ENCODE measurements around the gene UTS2R.

Gene UTS2R

GRCh38 chr17:82392941-82393340 is 21.4 kb downstream of the UTS2R start:
- Histone ChIP-seq H3K27me3 (ENCODE audit: control insufficient read depth in 1 of 2, insufficient read depth in 2 of 2, low read length in 2 of 2) (no peaks in the 10 kb centered on the region), H3K36me3 (ENCODE audit: control insufficient read depth in 2 of 2, insufficient read depth in 2 of 2, low read length in 2 of 2) (peaks cover 5 to 12% of the 10 kb centered on the region in 2 donors)

DNA sequence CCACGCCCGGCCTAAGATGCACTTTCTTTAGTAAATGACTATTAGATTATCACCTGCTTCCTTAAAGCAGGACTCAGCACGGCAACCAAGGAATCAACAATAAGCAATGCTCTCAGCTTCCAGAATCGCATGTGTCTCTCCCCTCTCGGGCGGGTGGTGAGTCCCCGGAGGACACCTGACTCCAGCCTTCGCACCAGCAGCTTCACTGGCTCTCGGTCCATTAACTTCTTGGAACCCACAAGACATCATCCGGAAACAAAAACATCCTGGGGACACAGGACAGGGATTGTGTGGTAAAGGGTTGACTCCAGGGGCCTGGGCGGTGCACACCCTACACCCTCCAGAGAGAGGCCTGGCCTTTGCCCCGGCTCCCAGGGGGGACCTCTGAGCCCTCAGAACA is 22.7 kb downstream of the UTS2R start:
- peaks cover 5 to 12% of the 10 kb centered on the region in 2 donors for H3K36me3 ChIP-seq (ENCODE audit: control insufficient read depth in 2 of 2, insufficient read depth in 2 of 2, low read length in 2 of 2)
- no peak overlapping the region for H3K27ac ChIP-seq (ENCODE audit: low read length)
- H3K4me3 ChIP-seq (ENCODE audit: low read length in 2 of 2) = no peak overlapping the region
- no peaks in the 10 kb centered on the region for H3K27me3 ChIP-seq (ENCODE audit: control insufficient read depth in 1 of 2, insufficient read depth in 2 of 2, low read length in 2 of 2)
- H3K9me3 ChIP-seq (ENCODE audit: control insufficient read depth in 2 of 2, low read length in 2 of 2) = no peaks in the 10 kb centered on the region
- no peak overlapping the region for H3K9ac ChIP-seq (ENCODE audit: low read length in 2 of 2)
- peaks cover 2% of the 10 kb centered on the region for H3K4me1 ChIP-seq (ENCODE audit: control insufficient read depth, insufficient read depth, low read length)

More at GRCh38 chr17:82392941-82393340, 21.4 kb downstream of the UTS2R start:
- no peaks in the 10 kb centered on the region for H3K4me1 ChIP-seq (ENCODE audit: control insufficient read depth, insufficient read depth, low read length)
- no peak overlapping the region for H3K9ac ChIP-seq (ENCODE audit: low read length in 2 of 2)
- no peaks in the 10 kb centered on the region for H3K9me3 ChIP-seq (ENCODE audit: control insufficient read depth in 2 of 2, low read length in 2 of 2)
- H3K4me3 ChIP-seq (ENCODE audit: low read length in 2 of 2) = no peak overlapping the region
- H3K27ac ChIP-seq (ENCODE audit: low read length) = no peak overlapping the region

- H3K27ac ChIP-seq (ENCODE audit: low read length) = no peak overlapping the region
- H3K9ac ChIP-seq (ENCODE audit: low read length in 2 of 2) = no peak overlapping the region
- peaks cover 7 to 13% of the 10 kb centered on the region in 2 donors for H3K36me3 ChIP-seq (ENCODE audit: control insufficient read depth in 2 of 2, insufficient read depth in 2 of 2, low read length in 2 of 2)
- no peaks in the 10 kb centered on the region for H3K9me3 ChIP-seq (ENCODE audit: control insufficient read depth in 2 of 2, low read length in 2 of 2)
- H3K4me3 ChIP-seq (ENCODE audit: low read length in 2 of 2) = no peak overlapping the region
- peaks cover 10% of the 10 kb centered on the region for H3K4me1 ChIP-seq (ENCODE audit: control insufficient read depth, insufficient read depth, low read length)
- no peaks in the 10 kb centered on the region for H3K27me3 ChIP-seq (ENCODE audit: control insufficient read depth in 1 of 2, insufficient read depth in 2 of 2, low read length in 2 of 2)
These were observed 25.3 kb downstream of the UTS2R start for GRCh38 chr17:82396601-82397435.

DNA sequence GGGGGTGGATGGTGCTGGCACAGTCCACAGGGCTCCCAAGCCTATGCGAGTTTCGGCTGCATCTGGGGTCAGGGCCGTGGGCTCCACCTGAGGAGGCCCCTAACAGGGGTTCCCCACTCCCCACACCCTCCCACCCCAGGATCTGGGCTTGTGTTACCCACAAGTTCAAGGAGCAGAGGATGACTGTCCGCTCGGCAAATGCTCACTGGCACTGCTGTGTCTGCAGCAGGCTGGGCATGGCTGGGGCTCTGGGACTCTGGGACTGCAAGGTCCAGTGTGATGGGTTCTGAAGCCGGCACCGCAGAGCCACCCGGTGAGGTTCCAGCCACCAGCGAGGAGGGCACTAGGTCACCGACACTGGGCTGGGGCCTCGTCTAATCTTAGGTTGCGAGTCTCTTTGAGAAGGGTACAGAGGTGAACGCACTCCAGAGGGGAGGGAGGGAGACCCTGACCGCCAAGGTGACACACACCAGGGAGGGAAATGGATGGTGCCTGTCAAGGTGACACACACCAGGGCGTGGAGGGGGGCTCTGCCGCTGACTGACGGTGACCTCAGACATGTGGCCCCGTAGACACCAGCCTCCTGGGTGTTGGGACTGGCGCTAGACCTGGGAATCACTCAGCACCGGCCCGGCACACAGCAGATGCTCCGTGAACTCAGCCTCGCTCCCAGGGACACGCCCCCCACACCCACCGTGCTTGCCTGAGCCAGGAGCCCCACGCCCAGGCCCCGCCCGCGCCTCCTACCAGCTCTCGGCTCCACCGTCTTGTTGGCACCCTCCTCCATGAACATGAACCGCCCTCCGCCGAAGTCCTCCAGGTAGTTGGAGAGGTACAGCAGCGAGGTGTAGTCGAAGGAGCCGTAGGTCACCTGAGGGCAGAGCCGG is 26.1 kb downstream of the UTS2R start:
- no peak overlapping the region for H3K4me3 ChIP-seq (ENCODE audit: low read length in 2 of 2)

DNA sequence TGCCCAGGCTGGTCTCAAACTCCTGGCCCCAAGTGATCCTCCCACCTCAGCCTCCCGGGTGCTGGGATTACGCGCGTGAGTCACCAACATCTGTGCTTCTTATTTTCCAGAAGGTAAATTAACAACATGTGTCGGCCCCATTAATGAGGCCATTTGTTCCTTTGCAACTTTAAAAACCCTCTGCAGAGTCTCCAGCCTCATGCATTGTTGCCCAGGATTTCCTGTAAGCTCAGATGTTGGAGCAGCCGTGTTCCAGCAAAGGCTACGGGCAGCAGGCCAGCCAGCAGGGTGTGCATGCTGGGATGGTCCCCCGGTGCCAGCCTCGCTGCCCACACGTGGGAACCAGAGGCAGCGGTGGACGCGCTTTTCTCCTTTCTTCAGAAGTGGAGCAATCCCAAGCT is 27.5 kb downstream of the UTS2R start:
- Histone ChIP-seq H3K27ac (ENCODE audit: low read length) (no peak overlapping the region), H3K36me3 (ENCODE audit: control insufficient read depth in 2 of 2, insufficient read depth in 2 of 2, low read length in 2 of 2) (peaks cover 6 to 18% of the 10 kb centered on the region in 2 donors), H3K27me3 (ENCODE audit: control insufficient read depth in 1 of 2, insufficient read depth in 2 of 2, low read length in 2 of 2) (no peaks in the 10 kb centered on the region), H3K4me3 (ENCODE audit: low read length in 2 of 2) (no peak overlapping the region), H3K9me3 (ENCODE audit: control insufficient read depth in 2 of 2, low read length in 2 of 2) (no peaks in the 10 kb centered on the region), H3K9ac (ENCODE audit: low read length in 2 of 2) (no peak overlapping the region), H3K4me1 (ENCODE audit: control insufficient read depth, insufficient read depth, low read length) (peaks cover 10% of the 10 kb centered on the region)

More for the DNA sequence above, 26.1 kb downstream of the UTS2R start:
- H3K36me3 ChIP-seq (ENCODE audit: control insufficient read depth in 2 of 2, insufficient read depth in 2 of 2, low read length in 2 of 2) = peaks cover 8 to 10% of the 10 kb centered on the region in 2 donors
- no peak overlapping the region for H3K27ac ChIP-seq (ENCODE audit: low read length)
- H3K4me1 ChIP-seq (ENCODE audit: control insufficient read depth, insufficient read depth, low read length) = peaks cover 10% of the 10 kb centered on the region
- no peaks in the 10 kb centered on the region for H3K27me3 ChIP-seq (ENCODE audit: control insufficient read depth in 1 of 2, insufficient read depth in 2 of 2, low read length in 2 of 2)
- no peaks in the 10 kb centered on the region for H3K9me3 ChIP-seq (ENCODE audit: control insufficient read depth in 2 of 2, low read length in 2 of 2)
- no peak overlapping the region for H3K9ac ChIP-seq (ENCODE audit: low read length in 2 of 2)

DNA sequence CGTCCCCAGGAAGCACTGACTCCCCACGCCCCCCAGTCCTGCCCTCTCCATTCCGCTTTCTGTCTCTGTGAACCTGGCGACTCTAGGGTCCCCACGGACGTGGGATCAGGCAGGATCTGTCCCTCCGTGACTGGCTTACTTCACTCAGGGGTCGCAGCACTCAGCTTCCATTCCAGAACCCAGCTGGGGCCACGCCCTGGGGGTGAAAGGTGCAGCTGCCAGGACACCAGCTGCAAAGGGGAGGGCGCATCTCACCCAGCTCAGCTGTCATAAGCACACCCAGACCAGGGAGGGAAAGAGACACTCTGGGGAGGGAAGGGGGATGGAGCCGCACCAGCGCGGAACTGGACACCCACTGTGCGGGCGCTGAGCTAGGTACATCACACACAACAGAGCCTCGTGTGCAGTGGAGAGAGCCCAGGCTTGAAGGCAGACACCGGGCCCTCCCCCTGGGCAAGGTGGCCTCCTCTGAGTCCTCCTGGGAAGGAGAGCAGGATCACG is 28.1 kb downstream of the UTS2R start:
- Histone ChIP-seq H3K9me3 (ENCODE audit: control insufficient read depth in 2 of 2, low read length in 2 of 2) (no peaks in the 10 kb centered on the region), H3K4me1 (ENCODE audit: control insufficient read depth, insufficient read depth, low read length) (peaks cover 10% of the 10 kb centered on the region), H3K36me3 (ENCODE audit: control insufficient read depth in 2 of 2, insufficient read depth in 2 of 2, low read length in 2 of 2) (peaks cover 6 to 15% of the 10 kb centered on the region in 2 donors), H3K9ac (ENCODE audit: low read length in 2 of 2) (no peak overlapping the region), H3K27ac (ENCODE audit: low read length) (no peak overlapping the region), H3K27me3 (ENCODE audit: control insufficient read depth in 1 of 2, insufficient read depth in 2 of 2, low read length in 2 of 2) (no peaks in the 10 kb centered on the region), H3K4me3 (ENCODE audit: low read length in 2 of 2) (no peak overlapping the region)

DNA sequence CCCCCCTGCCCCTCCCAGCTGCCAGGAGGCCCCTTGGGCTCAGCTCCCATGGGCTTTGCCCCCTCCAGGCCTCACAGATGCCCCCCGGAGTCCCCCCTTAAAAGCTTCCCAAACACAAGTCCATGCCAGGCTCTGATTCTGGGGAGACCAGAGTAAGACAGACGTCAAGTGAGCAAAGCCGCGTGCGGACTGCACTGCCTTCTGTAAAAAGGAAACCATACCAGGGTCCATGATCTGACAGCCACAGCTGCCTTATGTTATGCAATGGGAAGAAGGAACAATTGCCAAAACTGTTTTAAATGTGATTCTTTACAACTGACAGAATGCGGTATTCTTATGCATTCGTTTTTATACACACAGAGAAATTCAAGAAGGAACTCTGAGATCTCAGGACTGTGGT is 28.6 kb downstream of the UTS2R start:
- Histone ChIP-seq H3K4me1 (ENCODE audit: control insufficient read depth, insufficient read depth, low read length) (peaks cover 10% of the 10 kb centered on the region), H3K36me3 (ENCODE audit: control insufficient read depth in 2 of 2, insufficient read depth in 2 of 2, low read length in 2 of 2) (peaks cover 6 to 15% of the 10 kb centered on the region in 2 donors), H3K27me3 (ENCODE audit: control insufficient read depth in 1 of 2, insufficient read depth in 2 of 2, low read length in 2 of 2) (no peaks in the 10 kb centered on the region), H3K9ac (ENCODE audit: low read length in 2 of 2) (no peak overlapping the region), H3K9me3 (ENCODE audit: control insufficient read depth in 2 of 2, low read length in 2 of 2) (no peaks in the 10 kb centered on the region), H3K4me3 (ENCODE audit: low read length in 2 of 2) (no peak overlapping the region), H3K27ac (ENCODE audit: low read length) (no peak overlapping the region)

DNA sequence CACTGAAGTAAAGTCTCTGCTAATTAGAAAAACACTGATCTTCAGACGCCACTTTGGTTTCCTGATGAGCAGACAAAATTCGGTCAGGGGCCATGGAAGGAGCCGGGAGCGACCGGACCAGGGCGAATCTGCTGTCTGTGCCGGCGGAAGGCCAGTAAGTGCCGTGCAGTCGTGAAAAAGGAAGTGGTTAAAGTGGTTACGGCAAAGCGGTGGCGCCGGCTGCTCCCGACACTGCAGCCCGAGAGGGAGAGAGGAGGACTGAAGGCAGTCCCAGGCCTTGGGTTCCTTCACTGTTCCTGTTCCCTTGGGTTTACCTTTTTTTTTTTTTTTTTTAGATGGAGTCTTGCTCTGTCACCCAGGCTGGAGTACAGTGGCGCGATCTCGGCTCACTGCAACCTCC is 29.3 kb downstream of the UTS2R start:
- Histone ChIP-seq H3K27me3 (ENCODE audit: control insufficient read depth in 1 of 2, insufficient read depth in 2 of 2, low read length in 2 of 2) (no peaks in the 10 kb centered on the region), H3K36me3 (ENCODE audit: control insufficient read depth in 2 of 2, insufficient read depth in 2 of 2, low read length in 2 of 2) (peaks cover 6 to 15% of the 10 kb centered on the region in 2 donors), H3K9ac (ENCODE audit: low read length in 2 of 2) (no peak overlapping the region), H3K9me3 (ENCODE audit: control insufficient read depth in 2 of 2, low read length in 2 of 2) (no peaks in the 10 kb centered on the region), H3K4me1 (ENCODE audit: control insufficient read depth, insufficient read depth, low read length) (peaks cover 10% of the 10 kb centered on the region), H3K27ac (ENCODE audit: low read length) (no peak overlapping the region), H3K4me3 (ENCODE audit: low read length in 2 of 2) (no peak overlapping the region)

DNA sequence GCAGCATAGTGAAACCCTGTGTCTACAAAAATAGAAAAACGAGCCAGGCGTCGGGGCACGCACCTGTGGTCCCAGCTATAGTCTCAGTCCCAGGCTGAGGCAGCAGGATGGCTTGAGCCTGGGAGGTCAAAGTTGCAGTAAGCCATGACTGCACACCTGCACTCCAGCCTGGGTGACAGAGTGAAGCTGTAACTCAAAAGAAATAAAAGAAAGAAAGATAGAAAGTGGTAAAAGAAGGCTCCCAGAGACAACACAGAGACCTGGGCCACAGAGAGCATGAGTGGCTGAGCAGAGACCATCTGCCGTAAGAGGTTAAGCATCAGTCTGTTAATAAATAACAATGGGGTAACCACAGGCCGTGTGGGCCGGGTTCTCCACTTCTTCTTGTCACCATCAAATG is 31.3 kb downstream of the UTS2R start:
- no peak overlapping the region for H3K27ac ChIP-seq (ENCODE audit: low read length)
- H3K4me3 ChIP-seq (ENCODE audit: low read length in 2 of 2) = no peak overlapping the region
- peaks cover 6 to 15% of the 10 kb centered on the region in 2 donors for H3K36me3 ChIP-seq (ENCODE audit: control insufficient read depth in 2 of 2, insufficient read depth in 2 of 2, low read length in 2 of 2)
- H3K9me3 ChIP-seq (ENCODE audit: control insufficient read depth in 2 of 2, low read length in 2 of 2) = no peaks in the 10 kb centered on the region
- peaks cover 10% of the 10 kb centered on the region for H3K4me1 ChIP-seq (ENCODE audit: control insufficient read depth, insufficient read depth, low read length)
- H3K27me3 ChIP-seq (ENCODE audit: control insufficient read depth in 1 of 2, insufficient read depth in 2 of 2, low read length in 2 of 2) = no peaks in the 10 kb centered on the region
- no peak overlapping the region for H3K9ac ChIP-seq (ENCODE audit: low read length in 2 of 2)

DNA sequence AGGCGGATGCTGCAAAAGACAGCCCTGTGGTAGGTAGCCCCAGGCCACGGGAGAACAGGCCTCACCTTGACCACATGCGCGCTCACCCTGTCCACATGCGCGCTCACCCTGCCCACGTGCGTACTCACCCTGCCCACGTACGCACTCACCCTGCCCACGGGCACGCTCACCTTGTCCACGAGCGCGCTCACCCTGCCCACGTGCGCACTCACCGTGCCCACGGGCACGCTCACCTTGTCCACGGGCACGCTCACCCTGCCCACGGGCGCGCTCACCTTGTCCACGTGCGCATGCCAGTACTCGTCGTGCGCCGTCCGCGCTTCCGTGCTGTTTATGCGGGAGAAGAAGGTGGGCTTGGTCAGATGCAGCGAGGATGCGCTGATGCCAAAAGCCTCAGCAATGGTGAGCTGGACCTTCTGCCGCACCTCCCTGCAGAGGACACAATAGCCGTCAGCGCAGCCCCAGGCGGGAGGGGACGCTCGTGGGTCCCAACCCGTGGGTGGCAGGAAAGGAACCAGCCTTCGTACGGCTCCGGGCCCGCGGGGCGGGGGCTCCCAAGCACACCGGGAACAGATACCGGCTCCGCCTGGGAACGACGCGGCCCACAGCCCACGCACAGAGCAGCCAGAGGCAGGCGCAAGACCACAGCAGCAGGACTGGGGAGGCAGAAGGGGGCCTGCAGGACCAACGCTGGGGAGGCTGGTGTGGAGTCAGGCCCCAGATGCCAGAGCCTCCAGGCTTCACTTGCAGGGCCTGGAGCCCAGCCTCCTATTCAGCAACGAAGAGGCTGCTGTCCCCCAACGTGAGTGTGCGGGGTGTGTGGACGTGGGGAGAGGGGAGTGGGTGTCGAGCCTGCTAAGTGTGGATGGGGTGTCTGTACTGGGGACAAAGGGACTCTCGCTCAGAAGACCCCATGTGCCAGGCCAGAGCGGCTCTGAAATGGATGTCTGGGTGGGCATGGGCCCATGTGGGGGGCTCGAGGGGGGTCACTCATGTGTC is 32.4 kb downstream of the UTS2R start:
- H3K4me3 ChIP-seq (ENCODE audit: low read length in 2 of 2) = no peak overlapping the region
- H3K27me3 ChIP-seq (ENCODE audit: control insufficient read depth in 1 of 2, insufficient read depth in 2 of 2, low read length in 2 of 2) = no peaks in the 10 kb centered on the region
- H3K9ac ChIP-seq (ENCODE audit: low read length in 2 of 2) = no peak overlapping the region
- H3K4me1 ChIP-seq (ENCODE audit: control insufficient read depth, insufficient read depth, low read length) = peaks cover 10% of the 10 kb centered on the region
- no peak overlapping the region for H3K27ac ChIP-seq (ENCODE audit: low read length)
- H3K9me3 ChIP-seq (ENCODE audit: control insufficient read depth in 2 of 2, low read length in 2 of 2) = no peaks in the 10 kb centered on the region
- H3K36me3 ChIP-seq (ENCODE audit: control insufficient read depth in 2 of 2, insufficient read depth in 2 of 2, low read length in 2 of 2) = peaks cover 6 to 15% of the 10 kb centered on the region in 2 donors
